ENCODE measurements around the gene EPHA6.

EPHA6 gene

GRCh38 chr3:97105989-97106651, 291.7 kb downstream of the EPHA6 start:
- no peak overlapping the region for H3K4me3 ChIP-seq (ENCODE audit: low read length)
- TF ChIP-seq CTCF (IDR thresholded peaks at IDR 0.05; ENCODE audit: insufficient read depth, low read depth, low read length, missing control alignments), result no peak
- DNase-seq (ENCODE audit: low read depth), result no peak

GRCh38 chr3:97106652-97106989, 292.2 kb downstream of the EPHA6 start:
- no peak for DNase-seq (ENCODE audit: low read depth)
- TF ChIP-seq CTCF (IDR thresholded peaks at IDR 0.05; ENCODE audit: insufficient read depth, low read depth, low read length, missing control alignments), result no peak
- no peak overlapping the region for H3K4me3 ChIP-seq (ENCODE audit: low read length)

GRCh38 chr3:97108136-97108535, 293.7 kb downstream of the EPHA6 start:
- TF ChIP-seq CTCF (IDR thresholded peaks at IDR 0.05; ENCODE audit: insufficient read depth, low read depth, low read length, missing control alignments), result no peak
- H3K4me3 ChIP-seq (ENCODE audit: low read length), result no peak overlapping the region
- no peak for DNase-seq (ENCODE audit: low read depth)

- no peak overlapping the region for H3K4me3 ChIP-seq (ENCODE audit: low read length)
- no peak for TF ChIP-seq CTCF (IDR thresholded peaks at IDR 0.05; ENCODE audit: insufficient read depth, low read depth, low read length, missing control alignments)
- DNase-seq (ENCODE audit: low read depth), result no peak
These were observed 296.9 kb downstream of the EPHA6 start for GRCh38 chr3:97111244-97111643.

- no peak for TF ChIP-seq CTCF (IDR thresholded peaks at IDR 0.05; ENCODE audit: insufficient read depth, low read depth, low read length, missing control alignments)
- no peak for DNase-seq (ENCODE audit: low read depth)
These were observed 307.0 kb downstream of the EPHA6 start for GRCh38 chr3:97121386-97121785.

GRCh38 chr3:97125902-97126499, 311.6 kb downstream of the EPHA6 start:
- H3K4me3 ChIP-seq (ENCODE audit: low read length), result no peak overlapping the region
- no peak for DNase-seq (ENCODE audit: low read depth)
- no peak for TF ChIP-seq CTCF (IDR thresholded peaks at IDR 0.05; ENCODE audit: insufficient read depth, low read depth, low read length, missing control alignments)

More at GRCh38 chr3:97121386-97121785, 307.0 kb downstream of the EPHA6 start:
- no peak overlapping the region for H3K4me3 ChIP-seq (ENCODE audit: low read length)

- no peak overlapping the region for H3K4me3 ChIP-seq (ENCODE audit: low read length)
- DNase-seq (ENCODE audit: low read depth), result no peak
- TF ChIP-seq CTCF (IDR thresholded peaks at IDR 0.05; ENCODE audit: insufficient read depth, low read depth, low read length, missing control alignments), result no peak
These were observed 317.1 kb downstream of the EPHA6 start for GRCh38 chr3:97131476-97131875.
